AG04449 (cell line): Measurements from ENCODE around the gene CGN.

ENCODE experiments used
- CTCF ChIA-PET: fragments of 350-600 bp; formaldehyde crosslinking; extraction: SDS; loops from one replicate; lab custom pipeline; 2021; ENCODE audit warnings: antibody characterized with exemption; lab: Yijun Ruan, JAX
- POLR2A ChIA-PET: fragments of 400-600, 350-600 bp; formaldehyde crosslinking; extraction: SDS; loops from one replicate; lab custom pipeline; 2020; ENCODE audit warnings: antibody characterized with exemption, inconsistent platforms; lab: Yijun Ruan, JAX
- DNase-seq: peaks from one replicate; pipeline ENCODE4 v3.0.0-alpha.2; 2010; ENCODE audit warnings: low read depth, low spot score
- H3K4me3 ChIP-seq: 2 replicates; pipeline ENCODE4 v1.5.1; 2011; ENCODE audit warnings: low read depth, mild to moderate bottlenecking, control low read depth, low read length
- CTCF ChIP-seq: IDR thresholded peaks from one replicate; pipeline ENCODE4 v1.5.1; 2011; ENCODE audit warnings: mild to moderate bottlenecking, moderate library complexity, low read length, control low read depth, inconsistent platforms; ENCODE audit not compliant: insufficient read depth; ENCODE audit errors: missing control alignments

Gene CGN

GRCh38 chr1:151494741-151495281 is 16.4 kb upstream of the CGN start:
- H3K4me3 ChIP-seq = no peak overlapping the region
- ChIA-PET CTCF (no interaction called here), POLR2A (interaction anchor here (1.2 kb wide), 1 partner anchor 16 kb away, joined by 5 read pairs; no protein-coding TSS in a partner anchor)
- DNase-seq = peak; percentile 33
- no peak for TF ChIP-seq CTCF

- H3K4me3 ChIP-seq = no peak overlapping the region
- no peak for TF ChIP-seq CTCF
- ChIA-PET POLR2A (interaction anchor here (1.2 kb wide), 1 partner anchor 16 kb away, joined by 5 read pairs; no protein-coding TSS in a partner anchor), CTCF (no interaction called here)
- DNase-seq = no peak
Observed at GRCh38 chr1:151495316-151495715, 15.9 kb upstream of the CGN start.

GRCh38 chr1:151499365-151499764 is 11.8 kb upstream of the CGN start:
- H3K4me3 ChIP-seq = no peak overlapping the region
- no peak for DNase-seq
- no peak for TF ChIP-seq CTCF
- POLR2A ChIA-PET = no interaction called here
- CTCF ChIA-PET = no interaction called here

GRCh38 chr1:151499930-151500329 is 11.3 kb upstream of the CGN start:
- ChIA-PET POLR2A (no interaction called here), CTCF (no interaction called here)
- H3K4me3 ChIP-seq = no peak overlapping the region
- no peak for TF ChIP-seq CTCF
- no peak for DNase-seq

GRCh38 chr1:151501474-151501873 is 9.7 kb upstream of the CGN start:
- no peak for DNase-seq
- no peak for TF ChIP-seq CTCF
- ChIA-PET POLR2A (no interaction called here), CTCF (no interaction called here)
- no peak overlapping the region for H3K4me3 ChIP-seq

GRCh38 chr1:151502035-151502700 is 9.0 kb upstream of the CGN start:
- H3K4me3 ChIP-seq = no peak overlapping the region
- TF ChIP-seq CTCF = no peak
- no peak for DNase-seq
- CTCF ChIA-PET = no interaction called here
- POLR2A ChIA-PET = no interaction called here
